T-cell (primary cell): ENCODE measurements around the gene NUB1. TPM values are rescaled to one million over a fixed set of nuclear protein-coding genes. Genes with fewer than 3 reads are reported as not detected.

Experiments
- ATAC-seq, 4 experiments: fragments of 200-7000 bp in 3 of 4; fragments of 150-1000 bp in 1 of 4; cut with Tn5 transposase; replicated peaks in 1 of 4; 1 replicate in 3 of 4; 2 replicates in 1 of 4; pipeline ENCODE4 v1.10.0; 2021; ENCODE audit warnings: moderate library complexity in 3 of 4, mild to moderate bottlenecking in 2 of 4, moderate number of reproducible peaks in 1 of 4
- CTCF ChIA-PET, 2 donors: fragments of 300-600 bp; sonication (Branson Sonifier 250); formaldehyde crosslinking; loops; one replicate each; lab custom pipeline; 2022; ENCODE audit warnings: antibody characterized with exemption in 2 of 2; lab: Charles Lee
- POLR2A ChIA-PET, 2 donors: fragments of 300-600 bp; sonication (Branson Sonifier 250); formaldehyde crosslinking; loops; one replicate each; lab custom pipeline; 2022; ENCODE audit warnings: antibody characterized with exemption in 2 of 2; lab: Charles Lee
- DNase-seq, 35 experiments: peaks; one replicate each; pipeline versions ENCODE4 v3.0.0 to v3.0.0-alpha.2; 2013 to 2023
- H3K27ac ChIP-seq: one replicate; pipeline ENCODE4 v1.5.1; 2013; ENCODE audit warnings: low read length
- H3K27me3 ChIP-seq, 2 experiments: replicated peaks in 1 of 2; 1 replicate in 1 of 2; 2 replicates in 1 of 2; pipeline versions ENCODE4 v1.6.1 to v1.7.0; 2013; ENCODE audit warnings: low read length in 1 of 2, mixed read lengths in 1 of 2; ENCODE audit not compliant: control insufficient read depth in 2 of 2, insufficient read depth in 2 of 2; ENCODE audit errors: extremely low read depth in 1 of 2
- H3K36me3 ChIP-seq, 2 donors: 1 replicate in 1 of 2; 2 replicates in 1 of 2; pipeline versions ENCODE4 v1.6.1 to v1.7.0; 2013; ENCODE audit warnings: low read length in 1 of 2; ENCODE audit not compliant: control insufficient read depth in 2 of 2, insufficient read depth in 1 of 2; ENCODE audit errors: extremely low read depth in 1 of 2
- H3K4me1 ChIP-seq, 2 experiments: 1 replicate in 1 of 2; 2 replicates in 1 of 2; pipeline versions ENCODE4 v1.6.1 to v1.7.0; 2013; ENCODE audit warnings: low read length in 2 of 2, mixed read lengths in 1 of 2; ENCODE audit not compliant: insufficient read depth in 2 of 2, control insufficient read depth in 1 of 2; ENCODE audit errors: extremely low read depth in 1 of 2
- H3K4me3 ChIP-seq, 2 donors: 1 replicate in 1 of 2; 2 replicates in 1 of 2; pipeline versions ENCODE4 v1.5.1 to v1.7.0; 2013; ENCODE audit warnings: mild to moderate bottlenecking in 2 of 2, low read length in 1 of 2, moderate library complexity in 1 of 2; ENCODE audit not compliant: control insufficient read depth in 1 of 2; ENCODE audit errors: extremely low read depth in 1 of 2
- H3K9me3 ChIP-seq: 2 replicates; pipeline ENCODE4 v1.7.0; 2013
- H3K27ac Mint-ChIP-seq, 2 donors: one replicate each; pipeline ENCODE4 v1.8.0; 2020 to 2021; ENCODE audit warnings: mild to moderate bottlenecking in 2 of 2, mixed read lengths in 2 of 2
- H3K27me3 Mint-ChIP-seq, 2 donors: one replicate each; pipeline ENCODE4 v1.8.0; 2021 to 2022; ENCODE audit warnings: mixed read lengths in 2 of 2
- H3K36me3 Mint-ChIP-seq: one replicate; pipeline ENCODE4 v1.8.0; 2021; ENCODE audit warnings: mixed read lengths
- H3K4me1 Mint-ChIP-seq, 3 donors: one replicate each; pipeline ENCODE4 v1.8.0; 2020 to 2022; ENCODE audit warnings: mixed read lengths in 3 of 3, mild to moderate bottlenecking in 1 of 3
- H3K4me3 Mint-ChIP-seq, 3 donors: one replicate each; pipeline ENCODE4 v1.8.0; 2020 to 2022; ENCODE audit warnings: mild to moderate bottlenecking in 3 of 3, mixed read lengths in 3 of 3, moderate library complexity in 3 of 3
- H3K9me3 Mint-ChIP-seq, 3 donors: one replicate each; pipeline ENCODE4 v1.8.0; 2020 to 2022; ENCODE audit warnings: mixed read lengths in 3 of 3
- WGBS: methylation state at CpG from one replicate; pipeline ENCODE4 v1.1.5; 2013; ENCODE audit warnings: missing lambda C conversion rate; ENCODE audit not compliant: insufficient coverage; 5-methylcytosine and 5-hydroxymethylcytosine counted together
- total RNA-seq, 35 experiments: library from RNA in 6 of 35; stranded (reverse) in 6 of 35; fragments of 120-200 nt in 1 of 35; gene quantifications; one replicate each; pipeline versions ENCODE4 v1.2.1 to v1.2.4 and lab custom pipeline; 2013 to 2026

NUB1 gene
- total RNA-seq, 5 donors from 2014 or later (not counting 1 experiment from before 2014, with no cell fraction given), result 77.4 to 98.9 (median 87.7) TPM

- no peak overlapping the region for H3K4me3 Mint-ChIP-seq
- no peaks in the 10 kb centered on the region for H3K9me3 Mint-ChIP-seq
- DNase-seq (no peak), ATAC-seq (no peak)
- H3K27ac Mint-ChIP-seq, result no peak overlapping the region
- Histone ChIP-seq H3K27me3 (peaks cover 0 to 54% of the 10 kb centered on the region in 2 experiments), H3K4me3 (no peak overlapping the region), H3K4me1 (peaks cover 0 to 9% of the 10 kb centered on the region in 2 experiments), H3K27ac (no peak overlapping the region), H3K36me3 (no peaks in the 10 kb centered on the region), H3K9me3 (no peaks in the 10 kb centered on the region)
- ChIA-PET CTCF (interaction anchor here in 1 of 2 donors (0.9 kb wide), 1 partner anchor 36 kb away, joined by 3 read pairs; no protein-coding TSS in a partner anchor), POLR2A (no interaction called here)
- WGBS, result 88% methylated on average over 3 of the region's 3 CpGs
- H3K4me1 Mint-ChIP-seq, result peaks cover 9 to 16% (median 13%) of the 10 kb centered on the region in 3 donors
- no peaks in the 10 kb centered on the region for H3K36me3 Mint-ChIP-seq
- H3K27me3 Mint-ChIP-seq, result peaks cover 17 to 40% of the 10 kb centered on the region in 2 donors
These were observed 34.8 kb upstream of the NUB1 start for GRCh38 chr7:151306860-151307259.

- WGBS, result 72% methylated on average over 5 of the region's 7 CpGs
- Mint-ChIP-seq H3K27ac (no peak overlapping the region), H3K27me3 (peaks cover 13 to 35% of the 10 kb centered on the region in 2 donors), H3K9me3 (no peaks in the 10 kb centered on the region), H3K36me3 (no peaks in the 10 kb centered on the region), H3K4me1 (peaks cover 9 to 16% (median 13%) of the 10 kb centered on the region in 3 donors), H3K4me3 (no peak overlapping the region)
- no peaks in the 10 kb centered on the region for H3K9me3 ChIP-seq
- no peak for DNase-seq
- H3K4me3 ChIP-seq, result no peak overlapping the region
- H3K4me1 ChIP-seq, result peaks cover 0 to 9% of the 10 kb centered on the region in 2 experiments
- no peaks in the 10 kb centered on the region for H3K36me3 ChIP-seq
- ChIA-PET POLR2A (no interaction called here), CTCF (no interaction called here)
- no peak for ATAC-seq
- peaks cover 0 to 47% of the 10 kb centered on the region in 2 experiments for H3K27me3 ChIP-seq
- H3K27ac ChIP-seq, result no peak overlapping the region
These were observed 34.1 kb upstream of the NUB1 start for GRCh38 chr7:151307536-151307935.

DNA sequence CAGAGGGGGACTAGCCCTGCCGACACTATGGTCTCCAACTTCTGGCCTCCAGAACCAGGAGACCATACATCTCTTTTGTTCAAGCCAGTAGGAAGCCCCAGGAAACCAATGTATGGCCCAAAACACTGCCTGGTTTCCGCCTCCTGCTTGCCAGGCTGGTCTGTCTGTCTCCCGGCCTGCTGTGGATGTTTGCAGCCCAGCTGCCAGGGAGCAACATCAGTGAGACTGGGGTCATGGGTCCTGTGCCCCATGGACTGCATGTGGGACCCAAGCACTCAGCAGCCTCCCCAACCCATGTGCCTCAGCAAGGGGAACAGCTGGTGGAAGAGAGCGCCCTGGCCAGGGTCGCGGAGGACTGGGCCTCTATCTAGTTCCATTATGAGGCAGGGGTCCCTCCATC lies 33.4 kb upstream of the NUB1 start:
- peaks cover 0 to 40% of the 10 kb centered on the region in 2 experiments for H3K27me3 ChIP-seq
- no peak overlapping the region for H3K27ac ChIP-seq
- Mint-ChIP-seq H3K9me3 (no peaks in the 10 kb centered on the region), H3K27me3 (peaks cover 13 to 29% of the 10 kb centered on the region in 2 donors), H3K4me1 (peaks cover 9 to 16% (median 13%) of the 10 kb centered on the region in 3 donors), H3K27ac (no peak overlapping the region), H3K4me3 (no peak overlapping the region), H3K36me3 (no peaks in the 10 kb centered on the region)
- no peaks in the 10 kb centered on the region for H3K9me3 ChIP-seq
- no peak for ATAC-seq
- H3K36me3 ChIP-seq, result no peaks in the 10 kb centered on the region
- no peak overlapping the region for H3K4me3 ChIP-seq
- no peak for DNase-seq
- ChIA-PET POLR2A (no interaction called here), CTCF (interaction anchor here in 1 of 2 donors (0.5 kb wide), 1 partner anchor 49 kb away, joined by 4 read pairs; no protein-coding TSS in a partner anchor)
- WGBS, result 74% methylated on average over 3 of the region's 6 CpGs
- H3K4me1 ChIP-seq, result peaks cover 2 to 7% of the 10 kb centered on the region in 2 experiments

GRCh38 chr7:151308791-151309190 lies 32.8 kb upstream of the NUB1 start:
- no peak overlapping the region for H3K27ac Mint-ChIP-seq
- ChIA-PET POLR2A (interaction anchor here in 1 of 2 donors (0.7 kb wide), 1 partner anchor 200 kb away, joined by 3 read pairs; no protein-coding TSS in a partner anchor), CTCF (interaction anchor here (0.5 to 0.8 kb wide), 2 partner anchors 43 to 48 kb away, joined by 4 read pairs; no protein-coding TSS in a partner anchor)
- WGBS, result 89% methylated on average over 7 of the region's 8 CpGs
- H3K27ac ChIP-seq, result no peak overlapping the region
- H3K36me3 ChIP-seq, result no peaks in the 10 kb centered on the region
- H3K27me3 Mint-ChIP-seq, result peaks cover 13 to 26% of the 10 kb centered on the region in 2 donors
- H3K36me3 Mint-ChIP-seq, result no peaks in the 10 kb centered on the region
- no peak for DNase-seq
- no peaks in the 10 kb centered on the region for H3K9me3 Mint-ChIP-seq
- H3K4me3 ChIP-seq, result no peak overlapping the region
- no peak for ATAC-seq
- peaks cover 7 to 13% (median 10%) of the 10 kb centered on the region in 3 donors for H3K4me1 Mint-ChIP-seq
- H3K9me3 ChIP-seq, result no peaks in the 10 kb centered on the region
- peaks cover 2% of the 10 kb centered on the region in 2 experiments for H3K4me1 ChIP-seq
- peaks cover 0 to 35% of the 10 kb centered on the region in 2 experiments for H3K27me3 ChIP-seq
- no peak overlapping the region for H3K4me3 Mint-ChIP-seq

DNA sequence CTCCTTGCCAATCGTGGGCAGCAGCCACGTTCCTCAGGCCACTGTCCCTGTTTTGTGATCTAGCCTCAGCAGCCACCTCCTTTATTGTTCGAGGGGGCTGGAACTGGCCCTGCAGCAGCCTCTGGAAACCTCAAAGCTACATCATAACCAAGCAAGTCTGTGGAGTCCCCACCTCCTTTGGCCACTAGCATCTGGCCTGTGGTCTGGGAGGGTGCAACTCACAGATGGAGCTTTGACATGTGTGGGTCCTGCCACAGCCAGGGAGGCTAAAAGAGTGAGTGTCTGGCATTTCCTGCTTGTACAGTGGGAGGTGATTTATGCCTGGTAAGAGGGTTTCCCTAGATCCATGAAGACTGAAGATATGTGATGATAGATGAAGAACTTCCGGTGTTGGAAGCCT lies 32.3 kb upstream of the NUB1 start:
- DNase-seq (no peak), ATAC-seq (no peak)
- no peak overlapping the region for H3K4me3 ChIP-seq
- Mint-ChIP-seq H3K4me3 (no peak overlapping the region), H3K9me3 (no peaks in the 10 kb centered on the region), H3K36me3 (no peaks in the 10 kb centered on the region), H3K27ac (no peak overlapping the region), H3K4me1 (peaks cover 7 to 11% (median 8%) of the 10 kb centered on the region in 3 donors), H3K27me3 (peaks cover 13 to 22% of the 10 kb centered on the region in 2 donors)
- peaks cover 0 to 30% of the 10 kb centered on the region in 2 experiments for H3K27me3 ChIP-seq
- no peaks in the 10 kb centered on the region for H3K36me3 ChIP-seq
- no peaks in the 10 kb centered on the region for H3K9me3 ChIP-seq
- ChIA-PET POLR2A (interaction anchor here in 1 of 2 donors (0.7 kb wide), 1 partner anchor 200 kb away, joined by 3 read pairs; no protein-coding TSS in a partner anchor), CTCF (interaction anchor here (0.8 to 2.1 kb wide), 3 partner anchors 43 to 66 kb away, joined by 3 to 7 read pairs (median 4); no protein-coding TSS in a partner anchor)
- peaks cover 0 to 2% of the 10 kb centered on the region in 2 experiments for H3K4me1 ChIP-seq
- no peak overlapping the region for H3K27ac ChIP-seq
- WGBS, result 32% methylated on average over 3 of the region's 4 CpGs

- WGBS, result 48% methylated on average over 2 of the region's 4 CpGs
- Histone ChIP-seq H3K27ac (no peak overlapping the region), H3K36me3 (no peaks in the 10 kb centered on the region), H3K4me1 (peaks cover 2 to 8% of the 10 kb centered on the region in 2 experiments), H3K4me3 (no peak overlapping the region), H3K27me3 (peaks cover 0 to 19% of the 10 kb centered on the region in 2 experiments), H3K9me3 (no peaks in the 10 kb centered on the region)
- Mint-ChIP-seq H3K27me3 (peaks cover 5 to 10% of the 10 kb centered on the region in 2 donors), H3K9me3 (no peaks in the 10 kb centered on the region), H3K36me3 (no peaks in the 10 kb centered on the region), H3K27ac (no peak overlapping the region), H3K4me3 (no peak overlapping the region), H3K4me1 (peaks cover 5 to 9% (median 8%) of the 10 kb centered on the region in 3 donors)
- no peak for ATAC-seq
- ChIA-PET CTCF (interaction anchor here in 1 of 2 donors (1.6 to 2.1 kb wide), 2 partner anchors 42 to 67 kb away, joined by 3 to 7 read pairs; no protein-coding TSS in a partner anchor), POLR2A (no interaction called here)
- peak in 1 of 35 experiments; percentile 38 for DNase-seq
These were observed 31.0 kb upstream of the NUB1 start for GRCh38 chr7:151310578-151310977.
